ENCODE measurements around the gene EHD3.

DNA sequence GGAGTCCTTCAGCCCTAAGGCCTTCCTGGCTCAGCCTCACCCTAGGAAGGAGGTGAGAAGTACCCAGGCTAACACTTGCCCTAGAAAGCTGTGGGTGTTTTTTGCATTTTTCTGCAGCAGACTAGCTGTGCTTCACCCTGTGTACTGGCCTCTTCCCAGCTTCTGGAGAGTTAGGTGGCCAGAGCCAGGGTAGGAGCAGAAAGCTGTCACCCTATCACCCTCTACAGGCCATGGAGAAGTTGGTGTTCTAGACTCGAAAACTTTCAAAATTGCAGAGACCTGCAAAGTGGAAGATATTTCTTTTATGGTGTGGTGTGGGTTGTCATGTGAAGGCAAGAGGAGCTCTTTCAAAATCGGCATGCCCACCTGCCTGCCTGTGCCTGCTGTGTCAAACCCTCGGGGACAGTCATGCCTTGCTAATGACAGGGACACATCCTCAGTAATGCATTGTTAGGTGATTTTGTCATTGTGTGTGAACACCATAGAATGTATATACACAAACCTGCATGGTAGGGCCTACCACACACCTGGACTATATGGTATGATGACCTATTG is 29.8 kb downstream of the EHD3 start:
- TF ChIP-seq, protein P1, sequence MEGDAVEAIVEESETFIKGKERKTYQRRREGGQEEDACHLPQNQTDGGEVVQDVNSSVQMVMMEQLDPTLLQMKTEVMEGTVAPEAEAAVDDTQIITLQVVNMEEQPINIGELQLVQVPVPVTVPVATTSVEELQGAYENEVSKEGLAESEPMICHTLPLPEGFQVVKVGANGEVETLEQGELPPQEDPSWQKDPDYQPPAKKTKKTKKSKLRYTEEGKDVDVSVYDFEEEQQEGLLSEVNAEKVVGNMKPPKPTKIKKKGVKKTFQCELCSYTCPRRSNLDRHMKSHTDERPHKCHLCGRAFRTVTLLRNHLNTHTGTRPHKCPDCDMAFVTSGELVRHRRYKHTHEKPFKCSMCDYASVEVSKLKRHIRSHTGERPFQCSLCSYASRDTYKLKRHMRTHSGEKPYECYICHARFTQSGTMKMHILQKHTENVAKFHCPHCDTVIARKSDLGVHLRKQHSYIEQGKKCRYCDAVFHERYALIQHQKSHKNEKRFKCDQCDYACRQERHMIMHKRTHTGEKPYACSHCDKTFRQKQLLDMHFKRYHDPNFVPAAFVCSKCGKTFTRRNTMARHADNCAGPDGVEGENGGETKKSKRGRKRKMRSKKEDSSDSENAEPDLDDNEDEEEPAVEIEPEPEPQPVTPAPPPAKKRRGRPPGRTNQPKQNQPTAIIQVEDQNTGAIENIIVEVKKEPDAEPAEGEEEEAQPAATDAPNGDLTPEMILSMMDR (IDR thresholded peaks at IDR 0.05): no peak
- TF ChIP-seq POLR2A (IDR thresholded peaks at IDR 0.05): no peak

All from testis (tissue), 2 donors.